ENCODE data around the gene NOLC1. TPM values are rescaled to one million over a fixed set of nuclear protein-coding genes. Genes with fewer than 3 reads are reported as not detected.

Gene NOLC1
- total and polyA plus RNA-seq, 7 donors = 14.4 to 51.4 (median 40.0) TPM

- H3K4me1 ChIP-seq = peaks cover 0 to 73% (median 64%) of the 10 kb centered on the region in 4 donors
Measured at GRCh38 chr10:102114861-102115618, 37.1 kb upstream of the NOLC1 start.

GRCh38 chr10:102115775-102116174 lies 36.4 kb upstream of the NOLC1 start:
- Histone ChIP-seq H3K9me3 (no peaks in the 10 kb centered on the region), H3K27me3 (no peaks in the 10 kb centered on the region), H3K27ac (peak overlapping the region; percentile 94 to 100 (median 100)), H3K36me3 (peaks cover 5 to 9% (median 8%) of the 10 kb centered on the region in 4 donors), H3K4me1 (peaks cover 0 to 73% (median 64%) of the 10 kb centered on the region in 4 donors), H3K4me3 (peak overlapping the region in 2 of 4 donors; percentile 78 to 87)
- intact Hi-C loops (cut with DNase I) = loop anchor here (5.0 kb wide), 2 partner anchors 298 to 512 kb away; partner anchors contain the start of gene OGA
- 2 to 6% methylated on average over 3 of the region's 3 CpGs for WGBS, 2 donors
- TF ChIP-seq EP300 (IDR thresholded peaks at IDR 0.05) = no peak
- TF ChIP-seq POLR2AphosphoS5 (IDR thresholded peaks at IDR 0.05) = no peak
- no peak for TF ChIP-seq POLR2A (IDR thresholded peaks at IDR 0.05)
- TF ChIP-seq CTCF (IDR thresholded peaks at IDR 0.05) = no peak
- no peak for DNase-seq

More at GRCh38 chr10:102114861-102115618, 37.1 kb upstream of the NOLC1 start:
- TF ChIP-seq CTCF (IDR thresholded peaks at IDR 0.05) (no peak), POLR2A (IDR thresholded peaks at IDR 0.05) (peak; percentile 13 to 61), POLR2AphosphoS5 (IDR thresholded peaks at IDR 0.05) (peak; percentile 81 to 95 (median 84))
- Histone ChIP-seq H3K27me3 (no peaks in the 10 kb centered on the region), H3K9me3 (no peaks in the 10 kb centered on the region), H3K36me3 (peaks cover 13 to 17% (median 15%) of the 10 kb centered on the region in 4 donors), H3K27ac (peak overlapping the region; percentile 94 to 100 (median 100)), H3K4me3 (peak overlapping the region; percentile 59 to 87 (median 74))
- 1 to 2% methylated on average over 23 of the region's 23 CpGs for WGBS, 2 donors
- intact Hi-C loops (cut with DNase I) = loop anchor here (5.0 kb wide), 2 partner anchors 298 to 512 kb away; partner anchors contain the start of gene OGA
- DNase-seq = peak; percentile 94

- DNase-seq = no peak
- Histone ChIP-seq H3K36me3 (peaks cover 0 to under 1% (median 0%) of the 10 kb centered on the region in 4 donors), H3K4me1 (peaks cover 0 to 82% (median 69%) of the 10 kb centered on the region in 4 donors), H3K27ac (peak overlapping the region; percentile 94 to 100 (median 100)), H3K27me3 (no peaks in the 10 kb centered on the region), H3K9me3 (no peaks in the 10 kb centered on the region), H3K4me3 (peak overlapping the region; percentile 9 to 94 (median 88))
- TF ChIP-seq EP300 (IDR thresholded peaks at IDR 0.05) (no peak), POLR2AphosphoS5 (IDR thresholded peaks at IDR 0.05) (no peak)
- intact Hi-C loops (cut with DNase I) = loop anchor here (5.0 kb wide), 2 partner anchors 299 to 511 kb away; partner anchors contain the start of gene OGA
- WGBS, 2 donors = 89 to 92% methylated on average over 1 of the region's 1 CpG
Measured at GRCh38 chr10:102116656-102117055, 35.5 kb upstream of the NOLC1 start.

- WGBS, 2 donors = 8 to 15% methylated on average over 12 of the region's 12 CpGs
- H3K9me3 ChIP-seq = no peaks in the 10 kb centered on the region
- no peaks in the 10 kb centered on the region for H3K36me3 ChIP-seq
- peak; percentile 95 for DNase-seq
- peak overlapping the region; percentile 94 to 100 (median 100) for H3K27ac ChIP-seq
- intact Hi-C loops (cut with DNase I) = loop anchor here (2.0 to 5.0 kb wide), 3 partner anchors 53 to 510 kb away; partner anchors contain the start of genes HPS6 and OGA
- H3K4me3 ChIP-seq = peak overlapping the region; percentile 87 to 94 (median 89)
- H3K27me3 ChIP-seq = no peaks in the 10 kb centered on the region
- TF ChIP-seq POLR2A (IDR thresholded peaks at IDR 0.05) (no peak), EP300 (IDR thresholded peaks at IDR 0.05) (no peak), CTCF (IDR thresholded peaks at IDR 0.05) (no peak), POLR2AphosphoS5 (IDR thresholded peaks at IDR 0.05) (peak; percentile 21 to 72 (median 64))
- H3K4me1 ChIP-seq = peaks cover 0 to 84% (median 74%) of the 10 kb centered on the region in 4 donors
Measured at GRCh38 chr10:102117391-102118159, 34.6 kb upstream of the NOLC1 start.

Data from sigmoid colon (tissue), 7 donors.